Testis (tissue), 2 donors: ENCODE data around the gene ARV1.

Experiments used
- CTCF ChIP-seq, 3 experiments: fragments of 450-650 bp in 2 of 3; fragments of 200-600 bp in 1 of 3; sonication (generic) in 1 of 3; IDR thresholded peaks; one replicate each; pipeline ENCODE4 v1.5.1; 2016 to 2019; ENCODE audit warnings: antibody characterized with exemption in 3 of 3, mild to moderate bottlenecking in 2 of 3, moderate library complexity in 1 of 3
- POLR2A ChIP-seq: fragments of 450-650 bp; IDR thresholded peaks from one replicate; pipeline ENCODE4 v1.6.1; 2017; ENCODE audit warnings: antibody characterized with exemption, mild to moderate bottlenecking, moderate library complexity

DNA sequence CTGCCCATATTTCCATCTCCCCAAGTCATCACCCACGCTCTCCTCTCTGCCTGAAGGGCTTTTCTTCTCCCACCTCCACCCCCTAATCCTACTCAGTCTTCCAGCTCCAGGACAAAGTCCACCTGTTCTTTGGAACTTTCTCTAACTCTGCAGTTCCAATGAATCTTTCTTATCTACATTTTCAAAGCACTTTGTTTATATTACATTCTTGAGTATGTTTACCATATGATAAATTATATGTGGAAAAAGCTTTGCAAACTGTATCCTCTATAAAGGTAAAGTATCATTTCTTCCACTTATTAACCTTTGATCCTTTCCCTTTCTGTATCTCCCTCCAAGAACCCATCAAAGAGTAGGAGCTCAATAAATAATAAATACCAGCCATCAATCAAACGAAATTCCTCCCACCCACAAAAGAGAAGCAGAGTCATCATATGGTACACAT lies 39.9 kb upstream of the ARV1 start:
- TF ChIP-seq CTCF (IDR thresholded peaks at IDR 0.05) = no peak
- TF ChIP-seq POLR2A = no peak
